Caki2 (cell line): ENCODE data around the gene PRKCD. TPM values are rescaled to one million over a fixed set of nuclear protein-coding genes. Genes with fewer than 3 reads are reported as not detected.

Source experiments
- DNase-seq: peaks from one replicate; pipeline ENCODE4 v3.0.0-alpha.2; 2015; ENCODE audit warnings: low read depth
- in situ Hi-C: cut with HindIII; loops from 2 replicates; pipeline ENCODE4 v1.10.0; 2016; ENCODE audit warnings: low sequenced_read_pairs, low pct_unique_long_range_greater_than_20kb, mixed read lengths
- total RNA-seq: library from RNA; depleted of rRNA; stranded (reverse); fragments of >200 nt; shearing (Covaris generic); gene quantifications from 2 replicates; pipeline ENCODE4 v1.2.3, GENCODE V29; 2014; ENCODE audit warnings: low replicate concordance

Gene PRKCD
- total RNA-seq, 1 experiment from 2014 or later, result 10.8 TPM

DNA sequence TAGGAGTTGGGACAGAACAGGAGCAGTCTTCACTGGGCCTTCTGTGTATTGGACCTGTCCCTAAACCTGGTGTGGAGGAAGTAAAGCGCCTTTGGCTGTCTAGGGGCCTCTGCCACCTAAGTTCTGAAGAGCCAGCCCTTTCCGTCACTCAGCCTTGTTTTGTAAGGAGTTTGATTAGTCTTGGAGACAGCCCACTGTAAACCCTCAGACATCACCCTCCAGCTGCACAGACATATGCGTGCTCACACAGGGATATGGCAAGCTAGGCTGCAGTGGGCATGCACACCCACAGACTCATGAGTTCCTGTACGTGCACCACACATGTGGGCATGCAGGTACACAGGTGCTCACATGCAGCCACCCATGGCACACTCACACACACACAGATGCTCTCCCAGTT, 5.2 kb downstream of the PRKCD start:
- no peak for DNase-seq
- in situ Hi-C loops, result no loop called here

DNA sequence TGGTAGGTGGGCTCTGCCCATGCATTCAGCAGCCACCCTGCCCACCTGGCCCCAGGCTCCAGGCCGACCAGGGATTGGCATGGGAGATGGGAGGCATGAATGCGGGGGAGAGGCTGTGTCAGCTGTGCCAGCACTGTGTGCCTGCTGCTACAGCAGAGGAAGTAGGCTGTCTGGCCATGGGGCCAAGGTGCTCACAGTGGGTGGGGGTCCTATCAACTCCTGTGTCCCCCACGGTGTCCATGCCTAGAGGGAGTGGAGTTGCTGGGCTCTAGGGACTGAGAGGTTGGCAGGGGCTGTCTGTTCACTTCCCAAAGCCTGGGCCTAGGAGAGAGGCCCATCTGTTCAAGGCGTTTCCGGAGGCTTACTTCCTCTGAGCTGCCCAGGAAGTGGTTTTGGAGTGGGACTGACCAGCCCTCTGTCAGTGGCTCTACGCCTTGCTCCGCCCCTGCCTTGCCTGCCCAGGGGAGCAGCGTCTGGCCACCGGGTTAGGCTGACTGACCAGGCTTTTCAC, 5.8 kb downstream of the PRKCD start:
- in situ Hi-C loops, result no loop called here
- no peak for DNase-seq

DNA sequence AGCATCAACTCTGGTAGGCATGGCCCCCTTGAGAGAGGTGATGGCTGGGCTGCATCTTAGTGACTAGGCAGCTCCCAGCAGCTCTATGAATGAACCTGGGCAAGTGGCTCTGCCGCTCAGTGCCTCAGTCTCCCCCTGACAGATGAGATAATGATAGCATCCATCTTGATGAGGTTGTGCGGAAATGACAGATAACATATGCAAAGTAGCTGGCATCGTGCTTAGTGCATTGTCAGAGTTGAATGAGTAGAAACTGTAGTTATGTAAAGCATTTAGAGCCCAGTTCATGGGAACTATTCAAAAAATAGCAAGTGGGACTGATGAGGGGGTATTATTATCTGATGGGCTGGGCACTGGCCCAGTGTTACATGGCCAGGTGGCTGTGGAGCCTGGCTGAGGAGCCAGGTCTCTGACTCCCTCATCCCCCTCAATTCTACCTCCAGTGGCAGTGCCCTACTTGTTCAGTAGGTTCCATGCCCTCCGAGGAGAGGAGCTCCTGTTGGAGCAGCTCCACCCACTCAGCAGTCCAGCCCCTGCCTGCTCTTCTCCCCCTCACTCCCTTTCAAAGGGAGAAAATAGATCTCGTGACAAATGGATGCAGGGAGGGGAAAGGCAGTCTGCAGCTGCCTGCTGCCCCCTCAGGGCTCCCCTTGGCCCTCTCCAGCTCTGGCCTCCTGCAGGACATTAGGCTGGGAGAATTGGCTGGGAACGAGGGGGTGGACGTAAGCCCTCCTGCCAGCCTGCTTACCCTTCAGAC, 6.6 kb downstream of the PRKCD start:
- DNase-seq, result no peak
- in situ Hi-C loops, result no loop called here

DNA sequence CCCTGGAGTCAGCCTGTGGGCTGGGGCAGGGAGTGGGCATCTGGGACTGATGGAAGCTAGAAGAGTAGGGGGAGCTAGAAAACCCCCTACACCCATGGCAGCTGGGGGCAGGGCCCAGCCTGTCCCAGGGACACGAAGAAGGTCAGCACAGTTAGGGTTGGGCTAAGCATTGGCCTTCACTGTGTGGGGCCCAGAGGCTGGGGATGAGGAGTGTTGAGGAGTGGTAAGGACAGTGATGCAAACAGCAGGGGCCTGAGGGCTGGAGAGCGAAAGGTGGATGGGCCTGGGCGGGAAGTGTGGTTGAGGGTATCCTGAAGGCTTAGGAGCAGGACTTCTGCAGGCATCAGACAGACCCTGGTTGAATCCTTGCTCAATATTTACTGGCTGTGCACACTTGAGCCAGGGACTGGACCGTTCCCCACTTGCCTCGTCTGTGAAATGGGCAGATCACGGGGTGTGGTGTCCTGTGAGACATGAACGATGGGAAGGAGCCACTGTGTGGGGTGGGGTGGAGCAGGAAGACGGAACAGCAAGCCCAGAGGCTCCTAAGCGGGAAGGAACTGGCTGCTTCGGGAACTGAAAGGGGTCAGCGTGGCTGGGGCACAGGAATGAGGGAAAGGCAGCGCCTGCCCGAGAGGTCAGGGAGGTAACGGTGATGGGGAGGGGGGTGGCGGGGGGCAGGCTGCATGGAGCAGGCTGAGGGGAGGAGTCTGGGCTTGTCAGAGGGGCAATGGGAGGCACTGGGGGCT, 7.3 kb downstream of the PRKCD start:
- in situ Hi-C loops, result no loop called here
- no peak for DNase-seq

DNA sequence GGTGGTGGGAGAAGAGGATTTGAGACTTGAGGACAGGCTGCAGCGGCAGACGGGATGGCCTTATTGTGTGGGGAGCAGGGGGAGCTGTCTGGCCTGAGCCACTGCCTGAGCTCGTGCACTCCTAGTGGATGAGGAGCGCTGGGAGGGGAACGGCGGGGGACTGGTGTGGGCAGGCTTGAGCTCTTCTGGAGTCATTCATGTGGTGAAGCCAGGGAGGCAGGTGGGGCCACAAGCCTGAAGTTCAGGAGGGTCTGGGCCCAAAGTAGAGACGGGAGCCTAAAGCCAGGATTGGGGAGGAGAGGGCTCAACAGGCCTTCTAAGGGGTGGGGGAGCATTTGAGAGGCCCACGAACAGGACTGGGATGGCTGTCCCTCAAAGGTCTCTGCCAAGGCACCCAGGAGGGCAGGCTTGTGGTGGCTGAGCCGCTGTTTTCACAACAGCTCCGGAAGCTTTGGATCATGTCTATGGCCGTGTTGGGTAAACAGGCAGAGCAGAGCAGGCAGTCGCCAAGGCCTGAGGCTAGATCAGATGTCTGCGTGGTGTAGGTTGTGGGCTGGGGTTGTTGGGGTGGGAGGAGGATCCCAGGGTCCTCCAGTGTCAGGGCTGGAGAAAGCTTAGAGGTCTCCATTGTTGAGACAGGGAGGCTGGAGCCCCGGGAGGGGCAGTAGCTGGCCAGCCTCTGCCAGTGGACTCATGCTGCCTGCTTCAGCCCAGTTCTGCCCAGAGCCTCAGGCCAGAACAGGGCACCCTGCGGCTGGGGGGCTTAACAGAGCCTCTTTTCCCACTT, 8.2 kb downstream of the PRKCD start:
- DNase-seq, result no peak

DNA sequence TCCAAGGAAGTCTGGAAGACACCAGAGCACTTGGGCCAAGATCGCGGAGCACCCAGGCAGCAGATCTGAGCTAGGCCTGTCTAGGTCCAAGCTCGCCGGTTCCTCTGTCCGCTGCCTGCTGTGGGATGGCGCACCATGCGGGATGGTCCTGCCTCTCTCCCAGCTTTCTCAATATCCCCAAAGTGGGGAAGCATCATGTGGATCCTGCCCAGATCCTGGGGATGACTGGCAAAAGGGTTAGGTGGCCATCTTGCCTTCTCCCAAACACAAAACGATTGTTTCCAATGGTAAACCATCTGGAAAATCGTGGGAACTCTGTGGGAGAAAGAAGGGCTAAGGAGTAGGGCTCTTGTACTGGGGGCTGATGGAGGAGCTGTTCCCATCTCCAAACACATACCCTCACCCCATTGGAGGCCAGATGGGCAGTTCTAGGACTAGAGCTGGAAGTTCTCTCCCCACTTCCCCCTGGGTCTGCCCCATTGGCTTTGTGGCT, 8.9 kb downstream of the PRKCD start:
- in situ Hi-C loops, result no loop called here
- no peak for DNase-seq

More for the DNA sequence above, 8.2 kb downstream of the PRKCD start:
- in situ Hi-C loops, result no loop called here

DNA sequence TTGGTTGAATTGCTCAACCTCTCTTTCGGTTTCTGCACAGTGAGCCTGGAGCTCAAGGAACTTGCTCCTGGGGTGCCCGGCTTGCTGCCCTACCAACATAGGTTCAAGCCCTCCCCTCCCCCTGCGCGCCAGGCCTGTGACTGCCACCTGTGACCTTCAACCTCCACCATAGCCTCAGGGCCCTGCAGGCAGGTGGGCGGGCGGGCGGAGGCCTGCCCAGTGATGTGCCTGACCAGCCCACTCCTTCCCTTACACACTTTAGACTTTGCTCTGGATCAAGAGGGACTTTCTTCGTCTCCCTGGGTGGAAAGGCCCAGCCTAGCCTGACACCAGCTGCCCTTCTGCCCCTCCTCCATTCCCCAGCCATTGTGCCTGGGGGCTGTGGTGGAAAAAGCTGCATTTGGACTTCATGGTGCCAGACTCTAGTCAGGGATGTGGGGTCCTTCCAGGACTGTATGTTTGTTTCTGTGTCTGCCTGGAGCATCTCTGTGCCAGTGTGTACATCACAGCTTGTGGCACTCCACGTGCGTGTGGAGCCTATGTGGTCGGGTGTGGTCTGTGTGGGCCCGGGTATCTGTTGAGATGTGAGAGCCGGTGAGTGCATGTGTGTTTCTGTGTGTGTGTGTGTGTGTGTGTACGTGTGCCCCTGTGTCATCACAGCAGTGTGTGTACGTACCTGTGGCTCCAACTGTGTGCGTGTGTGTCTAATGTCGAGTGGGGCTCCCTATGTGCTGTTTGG, 9.5 kb downstream of the PRKCD start:
- no peak for DNase-seq
- in situ Hi-C loops, result no loop called here

DNA sequence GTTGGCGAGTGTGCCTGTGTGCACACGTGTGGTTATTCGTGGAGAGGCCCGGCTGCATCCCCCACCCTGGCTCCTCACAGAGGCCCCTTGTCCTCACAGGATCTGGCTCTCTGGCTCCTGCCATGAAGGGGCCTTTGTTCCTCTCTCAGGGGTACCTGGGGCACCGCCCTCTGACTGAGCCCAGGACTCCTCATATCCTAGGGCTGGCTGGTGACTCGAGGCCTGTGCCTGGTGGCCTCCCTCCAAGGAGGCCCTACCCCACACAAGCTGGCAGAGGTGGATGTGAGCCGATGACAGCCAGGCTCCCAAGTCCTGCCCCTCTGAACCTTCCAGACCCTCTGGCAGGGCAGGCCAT, 10.0 kb downstream of the PRKCD start:
- in situ Hi-C loops, result no loop called here
- DNase-seq, result no peak

DNA sequence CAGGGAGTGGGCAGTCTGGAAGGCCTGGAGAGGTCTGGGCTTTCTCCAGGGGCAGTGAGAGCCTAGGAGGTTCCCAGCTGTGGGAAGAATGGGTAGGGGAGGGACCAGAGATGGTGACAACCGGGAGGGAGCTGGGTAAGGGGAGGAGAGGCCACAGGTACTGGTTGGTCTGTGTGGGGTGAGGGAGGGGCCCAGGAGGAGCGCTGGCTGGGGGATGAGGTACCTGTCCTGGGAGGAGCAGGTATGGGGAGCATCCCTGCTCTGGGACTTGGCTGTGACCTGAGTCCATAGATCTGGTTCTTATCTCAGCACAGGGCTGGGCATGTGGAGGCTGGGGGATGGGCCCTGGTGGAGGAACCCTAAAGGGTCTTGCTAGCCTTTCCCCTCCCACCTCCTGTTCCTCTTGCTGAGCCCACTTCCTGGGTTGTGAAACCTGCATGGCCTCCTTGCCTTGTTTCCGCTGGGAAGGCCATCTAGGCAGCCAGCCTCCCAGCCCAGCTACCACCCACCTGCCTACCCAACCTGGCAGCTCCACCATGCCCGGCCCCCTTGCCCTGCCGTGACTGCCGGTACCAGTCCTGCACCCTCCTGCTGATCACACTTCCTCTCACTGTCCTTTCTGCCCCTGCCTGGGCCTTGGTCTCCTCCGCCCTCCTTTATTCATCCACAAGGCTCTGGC, 11.0 kb downstream of the PRKCD start:
- DNase-seq, result no peak
- in situ Hi-C loops, result no loop called here

DNA sequence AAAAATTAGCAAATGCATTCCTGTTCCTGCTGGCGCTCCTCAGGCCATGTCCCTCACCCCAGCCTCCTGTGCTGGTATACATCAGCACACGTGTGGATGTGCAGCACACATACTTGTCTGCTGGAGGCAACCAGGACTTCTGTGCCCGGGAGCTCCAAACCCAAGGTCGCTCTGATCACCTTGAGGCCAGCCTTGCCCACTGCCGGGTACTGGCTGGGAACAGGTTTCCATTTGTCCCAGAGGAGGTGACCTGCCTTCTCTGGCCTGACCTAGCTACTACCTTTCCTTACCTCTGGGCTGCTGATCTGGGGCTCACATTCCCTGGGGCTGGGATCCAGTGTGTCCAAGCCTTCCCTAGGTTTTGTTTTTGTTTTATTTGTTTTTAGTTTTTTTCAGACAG, 12.1 kb downstream of the PRKCD start:
- DNase-seq, result no peak
- in situ Hi-C loops, result no loop called here

DNA sequence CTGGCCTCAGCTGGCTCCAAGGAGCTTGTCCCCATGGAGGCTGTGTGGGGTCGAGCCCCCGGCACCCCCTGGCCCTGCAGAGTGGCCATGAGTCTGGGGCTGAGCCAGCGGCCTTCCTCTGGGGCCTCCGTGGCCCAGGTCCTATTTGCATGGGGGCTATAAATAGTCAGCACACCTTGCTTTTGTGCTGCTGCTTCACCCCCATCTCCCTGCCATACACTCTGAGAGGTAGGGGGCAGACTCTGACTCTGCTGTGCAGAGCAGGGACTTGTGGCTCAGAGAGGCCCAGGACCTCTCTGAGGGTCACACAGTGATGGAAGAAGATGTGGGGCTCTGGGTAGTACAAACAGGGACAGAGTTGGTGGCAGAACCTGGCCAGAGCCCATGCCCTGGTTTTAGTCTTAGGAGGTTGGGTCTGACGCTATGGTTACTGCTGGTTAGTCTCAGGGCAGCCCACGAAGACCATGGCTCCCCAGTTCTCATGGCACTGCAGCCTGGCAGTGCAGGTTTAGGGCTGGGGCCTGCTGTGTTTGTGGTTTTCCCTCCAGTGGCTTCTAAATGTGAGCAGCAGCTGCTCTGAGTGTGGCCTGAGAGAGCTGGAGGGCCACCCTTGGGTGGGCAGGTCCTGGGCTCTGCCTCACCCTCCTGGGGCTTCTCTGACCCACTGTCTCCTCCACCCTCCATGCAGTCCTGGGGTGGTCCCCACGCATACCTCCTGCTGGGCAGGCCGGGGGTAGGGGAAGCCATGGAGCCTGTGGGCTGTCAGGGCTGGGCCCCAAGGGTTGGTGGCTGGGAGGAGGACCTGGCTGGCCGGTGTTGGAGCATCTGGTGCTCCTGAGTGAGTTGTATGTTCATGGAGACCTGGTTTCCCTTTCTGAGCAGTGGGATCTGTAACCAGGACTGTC, 13.6 kb downstream of the PRKCD start:
- in situ Hi-C loops, result no loop called here
- no peak for DNase-seq

DNA sequence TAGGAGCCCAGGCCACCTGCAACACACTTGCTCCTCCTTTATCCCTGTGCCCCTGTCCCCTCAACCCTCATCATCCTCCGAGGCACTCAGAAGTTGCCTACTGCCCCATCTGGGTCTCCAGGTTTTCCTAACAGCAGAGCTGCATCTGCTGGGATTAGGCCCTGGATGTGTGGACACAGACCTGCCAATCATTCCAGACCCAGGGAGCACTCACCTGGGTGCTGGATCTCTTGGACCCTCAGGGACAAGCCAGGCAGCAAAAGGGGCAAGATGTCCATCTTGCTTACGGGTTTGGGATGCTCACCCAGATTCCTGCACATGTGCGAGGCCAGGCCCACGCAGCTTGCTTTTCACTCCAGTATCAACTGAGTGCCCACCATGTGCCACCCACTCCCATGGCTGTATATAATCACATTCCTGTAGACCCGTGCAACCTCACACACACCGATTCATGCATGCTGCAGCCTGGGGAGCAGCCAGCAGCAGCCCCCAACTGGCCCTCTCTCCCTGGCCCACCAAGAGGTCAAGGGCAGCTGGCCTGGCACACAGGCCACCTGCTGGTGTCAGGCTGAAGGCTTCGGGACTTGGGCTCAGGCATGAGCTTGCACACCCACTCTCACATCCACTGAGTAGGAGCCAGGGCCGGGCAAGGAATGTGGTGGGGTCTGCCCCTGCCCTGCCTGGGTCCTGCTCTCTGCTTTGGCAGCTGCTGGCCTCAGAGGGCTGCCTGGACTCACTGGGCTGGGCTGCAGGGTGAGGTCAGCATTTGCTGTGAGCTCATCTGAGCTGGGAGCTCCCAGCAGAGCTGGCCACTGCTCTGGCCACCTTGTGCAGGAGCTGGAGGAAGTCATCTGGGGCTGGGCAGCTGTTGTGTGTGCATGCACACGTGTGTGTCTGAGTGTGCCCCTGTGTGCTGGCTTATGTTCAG, 14.9 kb downstream of the PRKCD start:
- DNase-seq, result no peak
- in situ Hi-C loops, result no loop called here

DNA sequence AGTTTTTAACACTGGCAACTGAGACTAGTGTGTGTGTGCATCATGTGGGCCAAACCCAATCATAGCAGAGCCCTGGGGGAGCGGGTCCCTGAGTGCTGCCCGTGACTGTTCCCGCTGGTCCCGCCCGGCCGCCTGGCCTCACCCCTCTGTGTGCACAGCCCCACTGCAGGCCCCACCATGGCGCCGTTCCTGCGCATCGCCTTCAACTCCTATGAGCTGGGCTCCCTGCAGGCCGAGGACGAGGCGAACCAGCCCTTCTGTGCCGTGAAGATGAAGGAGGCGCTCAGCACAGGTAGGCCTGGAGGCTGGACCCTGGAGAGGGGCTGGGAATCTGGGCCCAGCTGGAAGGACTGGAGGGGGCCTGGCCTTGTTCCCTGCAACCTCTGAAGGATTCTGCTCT, 17.2 kb downstream of the PRKCD start:
- DNase-seq, result no peak
- in situ Hi-C loops, result no loop called here

DNA sequence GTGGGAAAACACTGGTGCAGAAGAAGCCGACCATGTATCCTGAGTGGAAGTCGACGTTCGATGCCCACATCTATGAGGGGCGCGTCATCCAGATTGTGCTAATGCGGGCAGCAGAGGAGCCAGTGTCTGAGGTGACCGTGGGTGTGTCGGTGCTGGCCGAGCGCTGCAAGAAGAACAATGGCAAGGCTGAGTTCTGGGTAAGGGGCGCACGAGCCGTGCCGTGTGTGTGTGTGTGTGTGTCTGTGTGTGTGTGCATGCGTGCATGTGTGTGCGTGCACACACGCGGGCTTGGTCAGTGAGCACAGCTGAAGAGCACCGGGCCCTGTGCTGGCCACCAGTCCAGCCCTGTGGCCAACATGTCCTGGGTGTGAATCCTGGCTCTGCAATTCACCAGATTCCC, 18.6 kb downstream of the PRKCD start:
- no peak for DNase-seq
- in situ Hi-C loops, result no loop called here

DNA sequence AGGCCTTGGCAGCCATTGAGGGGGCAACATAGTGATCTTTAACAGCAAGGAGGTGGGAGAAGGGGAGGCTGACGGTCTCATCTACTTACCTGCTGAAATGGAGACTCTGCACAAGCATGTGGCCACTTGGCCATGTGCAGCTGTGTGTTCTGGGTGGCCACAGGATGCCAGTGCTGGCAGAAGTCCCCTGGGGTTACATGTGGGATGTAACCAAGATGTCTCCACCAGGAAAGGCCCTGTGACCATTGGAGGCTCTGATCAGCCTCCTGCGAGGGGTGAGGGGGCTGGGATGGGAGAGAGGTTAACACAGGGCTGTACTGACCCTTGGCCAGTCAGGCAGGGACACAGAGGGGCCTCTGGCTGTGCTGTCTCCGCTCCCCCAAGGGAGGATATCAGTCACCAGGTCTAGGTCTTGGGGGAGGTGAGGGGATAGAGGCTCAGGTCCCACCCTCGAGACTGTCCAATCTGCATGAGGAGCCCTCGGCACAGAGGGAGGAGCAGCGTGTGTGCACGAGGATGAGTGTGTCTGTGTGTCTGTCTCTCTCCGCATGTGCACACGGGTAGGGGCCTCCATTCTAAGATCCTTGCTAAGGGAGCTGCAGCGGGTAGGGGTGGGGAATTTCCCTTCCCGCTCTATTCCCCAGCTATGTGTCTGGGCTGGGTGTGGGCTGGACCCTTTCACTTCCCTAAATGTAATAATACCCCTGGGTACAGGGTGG, 19.5 kb downstream of the PRKCD start:
- in situ Hi-C loops, result no loop called here
- no peak for DNase-seq
